Neuronal stem cell (in vitro differentiated cells): ENCODE measurements around the gene HOXD10.
A peak's percentile ranks its signal among the peaks of the same experiment; 100 is the strongest.

Experiments used
- DNase-seq: peaks from one replicate; pipeline ENCODE4 v3.0.0-alpha.2; 2013; ENCODE audit warnings: low spot score
- H2AFZ ChIP-seq: one replicate; pipeline ENCODE4 v1.6.1; 2013; ENCODE audit warnings: mild to moderate bottlenecking, low read length, inconsistent platforms
- H2AK5ac ChIP-seq: 2 replicates; pipeline ENCODE4 v1.6.1; 2013; ENCODE audit warnings: low read depth, mild to moderate bottlenecking, inconsistent platforms, low read length, moderate library complexity, mixed read lengths
- H2BK120ac ChIP-seq: 2 replicates; pipeline ENCODE4 v1.6.1; 2013; ENCODE audit warnings: low read depth, mild to moderate bottlenecking, inconsistent platforms, low read length, moderate library complexity, mixed read lengths
- H2BK12ac ChIP-seq: one replicate; pipeline ENCODE4 v1.6.1; 2013; ENCODE audit warnings: low read length, inconsistent platforms
- H2BK15ac ChIP-seq: 2 replicates; pipeline ENCODE4 v1.6.1; 2013; ENCODE audit warnings: mild to moderate bottlenecking, low read length, inconsistent platforms, mixed read lengths
- H2BK5ac ChIP-seq: one replicate; pipeline ENCODE4 v1.6.1; 2013; ENCODE audit warnings: inconsistent platforms, mild to moderate bottlenecking, low read length, moderate library complexity
- H3K14ac ChIP-seq: one replicate; pipeline ENCODE4 v1.6.1; 2013; ENCODE audit warnings: low read length, inconsistent platforms
- H3K18ac ChIP-seq: 2 replicates; pipeline ENCODE4 v1.6.1; 2013; ENCODE audit warnings: low read length, inconsistent platforms
- H3K23ac ChIP-seq: 2 replicates; pipeline ENCODE4 v1.6.1; 2013; ENCODE audit warnings: low read depth, mild to moderate bottlenecking, mixed read lengths, low read length, inconsistent platforms; ENCODE audit not compliant: poor library complexity
- H3K27ac ChIP-seq: replicated peaks from 3 replicates; pipeline ENCODE4 v1.5.1; 2013; ENCODE audit warnings: low read length, inconsistent platforms
- H3K27me3 ChIP-seq, 3 experiments: 2 replicates each; pipeline ENCODE4 v1.6.1; 2013; ENCODE audit warnings: low read length in 3 of 3, mild to moderate bottlenecking in 2 of 3, inconsistent platforms in 1 of 3, low read depth in 1 of 3, mixed read lengths in 1 of 3, moderate library complexity in 1 of 3; ENCODE audit not compliant: control insufficient read depth in 3 of 3, insufficient read depth in 3 of 3
- H3K36me3 ChIP-seq, 2 donors: replicated peaks in 1 of 2; 2 replicates each; pipeline ENCODE4 v1.6.1; 2013; ENCODE audit warnings: low read length in 2 of 2; ENCODE audit not compliant: control insufficient read depth in 2 of 2, insufficient read depth in 2 of 2
- H3K4ac ChIP-seq: 2 replicates; pipeline ENCODE4 v1.6.1; 2013; ENCODE audit warnings: inconsistent platforms, mild to moderate bottlenecking, low read length, moderate library complexity
- H3K4me1 ChIP-seq, 2 donors: 1 replicate in 1 of 2; 2 replicates in 1 of 2; pipeline ENCODE4 v1.6.1; 2013; ENCODE audit warnings: low read length in 2 of 2, low read depth in 1 of 2; ENCODE audit not compliant: control insufficient read depth in 2 of 2, insufficient read depth in 1 of 2
- H3K4me2 ChIP-seq: one replicate; pipeline ENCODE4 v1.6.1; 2013; ENCODE audit warnings: mild to moderate bottlenecking, low read length, inconsistent platforms; ENCODE audit not compliant: insufficient read depth, poor library complexity, severe bottlenecking
- H3K4me3 ChIP-seq, 2 donors: 2 replicates each; pipeline ENCODE4 v1.5.1; 2013; ENCODE audit warnings: low read length in 2 of 2, mild to moderate bottlenecking in 2 of 2, inconsistent platforms in 1 of 2, moderate library complexity in 1 of 2
- H3K79me1 ChIP-seq: one replicate; pipeline ENCODE4 v1.6.1; 2013; ENCODE audit warnings: low read depth, mild to moderate bottlenecking, inconsistent platforms, low read length, moderate library complexity
- H3K9ac ChIP-seq: one replicate; pipeline ENCODE4 v1.6.1; 2013; ENCODE audit warnings: mild to moderate bottlenecking, low read depth, low read length, inconsistent platforms; ENCODE audit not compliant: poor library complexity
- H3K9me3 ChIP-seq, 2 donors: replicated peaks in 1 of 2; 2 replicates each; pipeline versions ENCODE3 to v1.6.1; 2013; ENCODE audit warnings: low read length in 2 of 2, mild to moderate bottlenecking in 2 of 2, inconsistent platforms in 1 of 2, low read depth in 1 of 2, mixed read lengths in 1 of 2, moderate library complexity in 1 of 2; ENCODE audit not compliant: control insufficient read depth in 2 of 2, insufficient read depth in 1 of 2
- H4K8ac ChIP-seq: one replicate; pipeline ENCODE4 v1.6.1; 2013; ENCODE audit warnings: low read depth, mild to moderate bottlenecking, inconsistent platforms, low read length, moderate library complexity
- H4K91ac ChIP-seq: one replicate; pipeline ENCODE4 v1.6.1; 2013; ENCODE audit warnings: low read length, low read depth, mild to moderate bottlenecking, inconsistent platforms; ENCODE audit not compliant: poor library complexity
- WGBS, 2 donors: extraction: QIAGEN DNeasy Blood & Tissue Kit; methylation state at CpG; one replicate each; pipeline ENCODE4 v1.1.7; 2013; ENCODE audit warnings: missing lambda C conversion rate in 2 of 2, mixed read lengths in 1 of 2; ENCODE audit not compliant: insufficient read length in 2 of 2, insufficient replicate concordance in 1 of 2; ENCODE audit errors: extremely low coverage in 2 of 2; 5-methylcytosine and 5-hydroxymethylcytosine counted together

Gene HOXD10

DNA sequence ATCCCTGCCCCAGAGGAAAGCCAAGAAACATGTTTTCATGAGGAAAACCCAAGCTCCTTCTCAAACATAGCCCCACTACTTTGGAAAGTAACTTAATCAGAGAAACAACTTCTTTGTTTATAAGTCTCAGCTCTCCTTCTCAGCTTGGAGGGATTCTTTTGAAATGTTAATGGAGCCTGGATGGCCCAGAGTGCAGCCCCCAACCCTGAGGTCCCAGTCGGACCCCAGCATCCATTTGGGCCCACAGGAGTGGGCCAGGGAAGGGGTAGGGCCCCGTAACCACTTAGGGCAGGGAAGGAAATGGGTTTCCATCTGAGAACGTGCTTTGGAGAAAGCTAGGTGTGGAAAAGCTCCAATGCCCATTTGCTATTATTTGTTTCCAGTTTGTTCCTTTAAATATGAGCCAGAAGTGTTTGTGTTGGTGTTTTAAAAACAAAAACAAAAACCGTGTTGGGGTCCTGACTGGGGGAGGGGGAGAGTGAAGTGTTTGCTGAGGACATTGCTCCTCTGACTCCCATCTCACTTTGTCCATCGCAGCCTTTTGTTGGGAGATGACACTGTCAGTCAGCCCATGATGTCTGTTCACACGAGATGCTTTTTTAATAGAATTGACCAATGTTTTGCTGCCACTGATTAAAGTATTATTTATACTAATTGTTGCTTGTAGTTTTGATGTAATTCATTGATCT lies 38.9 kb downstream of the HOXD10 start:
- Histone ChIP-seq H3K4me3 (no peak overlapping the region), H2AFZ (no peak overlapping the region), H3K4me1 (peaks cover 0 to 16% of the 10 kb centered on the region in 2 donors), H3K18ac (no peak overlapping the region), H3K27ac (no peak overlapping the region), H2BK120ac (no peak overlapping the region), H2BK5ac (no peak overlapping the region), H3K27me3 (peaks cover 71 to 100% (median 97%) of the 10 kb centered on the region in 3 experiments), H3K14ac (no peak overlapping the region), H3K4me2 (no peak overlapping the region), H4K8ac (no peak overlapping the region), H3K36me3 (no peaks in the 10 kb centered on the region), H2AK5ac (no peak overlapping the region), H3K4ac (no peak overlapping the region), H3K9ac (no peak overlapping the region), H3K23ac (no peak overlapping the region), H3K79me1 (no peaks in the 10 kb centered on the region), H2BK12ac (no peak overlapping the region), H3K9me3 (peaks cover 0 to 8% of the 10 kb centered on the region in 2 donors), H2BK15ac (no peak overlapping the region), H4K91ac (no peak overlapping the region)
- no peak for DNase-seq
- no CpG with 5 or more reads among the region's 6 CpGs for whole genome bisulfite sequencing, 2 donors

DNA sequence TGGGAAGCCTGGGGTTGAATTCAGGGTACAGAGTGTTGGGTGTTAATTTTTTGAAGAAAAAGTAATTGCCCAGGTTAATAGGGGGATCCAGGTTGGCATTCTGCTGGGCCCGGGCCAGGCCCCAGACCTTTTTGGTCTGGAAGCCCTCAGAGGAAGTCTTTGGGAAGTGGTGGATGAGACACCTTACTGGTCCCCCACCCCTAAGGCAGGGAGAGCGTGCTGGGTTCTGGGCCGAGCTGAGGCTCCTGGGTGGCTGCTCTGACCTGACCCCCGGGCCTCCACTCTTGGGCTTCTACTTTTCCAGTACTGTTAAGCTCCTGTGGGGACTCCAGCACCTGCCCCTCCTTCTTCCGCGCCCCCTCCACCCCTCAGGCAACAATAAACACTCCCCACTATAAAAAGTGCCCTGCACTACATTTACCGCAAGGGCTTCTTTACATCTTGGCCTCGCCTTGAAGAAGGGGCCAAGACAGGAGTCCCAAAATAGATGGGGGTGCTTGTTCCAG lies 39.8 kb downstream of the HOXD10 start:
- Histone ChIP-seq H3K9ac (no peak overlapping the region), H2AFZ (no peak overlapping the region), H3K4me3 (no peak overlapping the region), H3K27ac (no peak overlapping the region), H3K4me2 (no peak overlapping the region), H3K4ac (no peak overlapping the region), H3K18ac (no peak overlapping the region), H3K23ac (no peak overlapping the region), H2BK12ac (no peak overlapping the region), H2BK120ac (no peak overlapping the region), H3K4me1 (peaks cover 0 to 16% of the 10 kb centered on the region in 2 donors), H2AK5ac (no peak overlapping the region), H3K27me3 (peaks cover 70 to 100% (median 97%) of the 10 kb centered on the region in 3 experiments), H3K79me1 (no peaks in the 10 kb centered on the region), H3K14ac (no peak overlapping the region), H3K9me3 (peaks cover 0 to 4% of the 10 kb centered on the region in 2 donors), H4K91ac (no peak overlapping the region), H3K36me3 (no peaks in the 10 kb centered on the region), H2BK15ac (no peak overlapping the region), H2BK5ac (no peak overlapping the region), H4K8ac (no peak overlapping the region)
- WGBS, 2 donors, result no CpG with 5 or more reads among the region's 8 CpGs
- no peak for DNase-seq

DNA sequence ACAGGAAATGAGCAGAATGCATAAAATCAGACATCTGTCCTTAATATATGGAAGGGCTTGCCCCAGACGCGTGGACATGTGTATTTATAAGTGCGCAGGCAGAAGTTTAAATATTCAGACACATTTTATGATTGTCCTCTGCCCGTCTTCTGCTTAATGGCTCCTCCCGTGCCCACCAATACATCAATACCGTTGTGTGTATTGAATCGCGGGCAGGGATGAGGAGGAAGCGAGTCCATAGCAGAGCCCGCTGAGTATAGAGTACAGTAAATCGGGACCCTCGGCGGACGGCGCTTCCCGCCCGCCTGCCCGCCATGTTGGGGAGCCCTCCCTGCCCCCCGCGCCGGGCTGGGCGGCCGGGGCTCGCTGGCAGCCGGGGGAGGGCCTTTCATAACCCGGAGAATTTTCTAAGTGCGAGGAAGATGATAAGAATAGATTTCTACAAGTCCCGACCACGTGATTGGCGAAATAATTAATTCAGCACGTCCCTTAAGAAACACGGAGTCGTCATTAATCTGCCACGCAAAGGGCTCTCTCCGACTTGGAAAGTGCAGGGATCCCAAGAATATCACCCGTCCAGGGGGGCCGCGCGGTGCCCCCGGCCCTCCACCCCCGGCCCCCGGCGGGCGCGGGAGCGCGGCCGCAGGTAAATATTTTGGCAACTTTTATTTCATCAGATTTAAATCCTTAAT lies 40.4 kb downstream of the HOXD10 start, which contains the start of gene HOXD3:
TSS of gene HOXD3 (plus strand) at position 501 of the 692 bp plus-strand sequence. CDS start 11,808 bp downstream, outside the sequence.
- Histone ChIP-seq H2BK5ac (no peak within 1 kb of the TSS), H3K9me3 (peaks cover 0 to 8% of the 10 kb centered on the region in 2 donors), H3K36me3 (no peaks in the 10 kb centered on the region), H3K79me1 (no peaks in the 10 kb centered on the region), H3K18ac (no peak within 1 kb of the TSS), H4K8ac (no peak within 1 kb of the TSS), H2AK5ac (no peak within 1 kb of the TSS), H2AFZ (peak within 1 kb of the TSS; percentile 94), H2BK15ac (no peak within 1 kb of the TSS), H3K4me2 (no peak within 1 kb of the TSS), H2BK12ac (no peak within 1 kb of the TSS), H4K91ac (no peak within 1 kb of the TSS), H3K4ac (no peak within 1 kb of the TSS), H3K27me3 (peaks cover 69 to 100% (median 97%) of the 10 kb centered on the region in 3 experiments), H3K14ac (no peak within 1 kb of the TSS), H3K4me3 (peak within 1 kb of the TSS in 1 of 2 donors; percentile 24), H3K4me1 (peaks cover 0 to 16% of the 10 kb centered on the region in 2 donors), H3K23ac (no peak within 1 kb of the TSS), H3K27ac (no peak within 1 kb of the TSS), H3K9ac (peak within 1 kb of the TSS; percentile 74), H2BK120ac (no peak within 1 kb of the TSS)
- no peak for DNase-seq
- WGBS, 2 donors, result no CpG with 5 or more reads among the region's 48 CpGs
